Fibroblast of villous mesenchyme (primary cell): Measurements from ENCODE around the gene RANGAP1. TPM values are rescaled to one million over a fixed set of nuclear protein-coding genes. Genes with fewer than 3 reads are reported as not detected.
"Not testable (repeated sequence)": the region's sequence is repeated elsewhere in the genome, so short reads cannot be mapped to it uniquely, and the experiment has no call there.

Experiments used
- DNase-seq: peaks from one replicate; pipeline ENCODE4 v3.0.0-alpha.2; 2010; ENCODE audit warnings: low read depth
- H3K4me3 ChIP-seq: 2 replicates; pipeline ENCODE4 v1.5.1; 2011; ENCODE audit warnings: low read depth, mild to moderate bottlenecking, low read length
- CTCF ChIP-seq: IDR thresholded peaks from 2 replicates; pipeline ENCODE4 v1.5.1; 2012; ENCODE audit warnings: low read depth, mild to moderate bottlenecking, low read length; ENCODE audit not compliant: insufficient read depth
- total RNA-seq: library from RNA; depleted of rRNA; stranded (reverse); fragments of >200 nt; gene quantifications from 2 replicates; pipeline ENCODE4 v1.2.3, GENCODE V29; 2012

The RANGAP1 gene
- total RNA-seq, 1 donor = 95.9 TPM

GRCh38 chr22:41260871-41261270, 25.1 kb downstream of the RANGAP1 start:
- TF ChIP-seq CTCF = no peak
- no peak for DNase-seq
- H3K4me3 ChIP-seq = no peak overlapping the region

GRCh38 chr22:41259756-41260155, 26.2 kb downstream of the RANGAP1 start:
- not testable (repeated sequence) for H3K4me3 ChIP-seq, DNase-seq

- no peak for DNase-seq
- TF ChIP-seq CTCF = no peak
- H3K4me3 ChIP-seq = no peak overlapping the region
Observed at GRCh38 chr22:41257696-41258095, 28.3 kb downstream of the RANGAP1 start.

- no peak overlapping the region for H3K4me3 ChIP-seq
- TF ChIP-seq CTCF = peak; percentile 39
- peak; percentile 87 for DNase-seq
Observed at GRCh38 chr22:41256254-41257253, 29.4 kb downstream of the RANGAP1 start.

- TF ChIP-seq CTCF = no peak
- no peak overlapping the region for H3K4me3 ChIP-seq
Observed at GRCh38 chr22:41254230-41254629, 31.8 kb downstream of the RANGAP1 start.

GRCh38 chr22:41252365-41252764, 33.6 kb downstream of the RANGAP1 start:
- DNase-seq = no peak
- no peak overlapping the region for H3K4me3 ChIP-seq
- TF ChIP-seq CTCF = no peak

More at GRCh38 chr22:41254230-41254629, 31.8 kb downstream of the RANGAP1 start:
- no peak for DNase-seq

GRCh38 chr22:41250127-41250526, 35.9 kb downstream of the RANGAP1 start:
- no peak for DNase-seq
- TF ChIP-seq CTCF = no peak
- H3K4me3 ChIP-seq = no peak overlapping the region
